HEK293T (cell line): ENCODE data around the gene GRIN2A.
"Not testable (repeated sequence)": the region's sequence is repeated elsewhere in the genome, so short reads cannot be mapped to it uniquely, and the experiment has no call there.

Source experiments
- CTCF ChIA-PET: fragments of 350-600 bp; formaldehyde crosslinking; extraction: SDS; loops from one replicate; lab custom pipeline; 2021; ENCODE audit warnings: antibody characterized with exemption, inconsistent platforms; lab: Yijun Ruan, JAX
- POLR2A ChIA-PET: fragments of 350-600 bp; formaldehyde crosslinking; extraction: SDS; loops from one replicate; lab custom pipeline; 2020; ENCODE audit warnings: antibody characterized with exemption, inconsistent platforms; lab: Yijun Ruan, JAX
- DNase-seq: peaks from one replicate; pipeline ENCODE4 v3.0.0; 2012; ENCODE audit warnings: mixed read lengths; ENCODE audit errors: extremely low spot score
- ARNT ChIP-seq: fragments of 450-650 bp; IDR thresholded peaks from 2 replicates; pipeline ENCODE4 v1.6.1; 2017; ENCODE audit warnings: mild to moderate bottlenecking
- BHLHE40 ChIP-seq: fragments of 450-650 bp; IDR thresholded peaks from 2 replicates; pipeline ENCODE4 v1.6.1; 2016; ENCODE audit warnings: mild to moderate bottlenecking, moderate library complexity, borderline replicate concordance
- CTBP1 ChIP-seq: fragments of 450-650 bp; IDR thresholded peaks from 2 replicates; pipeline ENCODE4 v1.6.1; 2016; ENCODE audit warnings: borderline replicate concordance
- ELF4 ChIP-seq: fragments of 450-650 bp; IDR thresholded peaks from 2 replicates; pipeline ENCODE4 v1.6.1; 2017; ENCODE audit warnings: antibody characterized with exemption
- FOXA1 ChIP-seq: fragments of 450-650 bp; IDR thresholded peaks from 2 replicates; pipeline ENCODE4 v1.6.1; 2016; ENCODE audit warnings: mild to moderate bottlenecking
- FOXK2 ChIP-seq: fragments of 450-650 bp; IDR thresholded peaks from 2 replicates; pipeline ENCODE4 v1.6.1; 2016; ENCODE audit warnings: mild to moderate bottlenecking
- FOXM1 ChIP-seq: fragments of 450-650 bp; IDR thresholded peaks from 2 replicates; pipeline ENCODE4 v1.6.1; 2017; ENCODE audit warnings: mild to moderate bottlenecking, borderline replicate concordance
- HDGF ChIP-seq: fragments of 450-650 bp; IDR thresholded peaks from 2 replicates; pipeline ENCODE4 v1.6.1; 2017; ENCODE audit warnings: antibody characterized with exemption, borderline replicate concordance
- L3MBTL2 ChIP-seq: fragments of 450-650 bp; conservative IDR thresholded peaks from 2 replicates; pipeline ENCODE4 v1.6.1; 2016; ENCODE audit warnings: mild to moderate bottlenecking
- LEF1 ChIP-seq: fragments of 450-650 bp; IDR thresholded peaks from 2 replicates; pipeline ENCODE4 v1.6.1; 2017; ENCODE audit warnings: mild to moderate bottlenecking, borderline replicate concordance
- NFRKB ChIP-seq: fragments of 450-650 bp; IDR thresholded peaks from 2 replicates; pipeline ENCODE4 v1.6.1; 2016; ENCODE audit warnings: mild to moderate bottlenecking, moderate library complexity
- SP1 ChIP-seq: fragments of 450-650 bp; IDR thresholded peaks from 2 replicates; pipeline ENCODE4 v1.6.1; 2017
- SUZ12 ChIP-seq: fragments of 450-650 bp; IDR thresholded peaks from 2 replicates; pipeline ENCODE4 v1.6.1; 2016; ENCODE audit warnings: mild to moderate bottlenecking
- TARDBP ChIP-seq: fragments of 450-650 bp; IDR thresholded peaks from 2 replicates; pipeline ENCODE4 v1.6.1; 2016
- ZNF384 ChIP-seq: fragments of 450-650 bp; IDR thresholded peaks from 2 replicates; pipeline ENCODE4 v1.6.1; 2016
- TF ChIP-seq, protein P1 (sequence below): fragments of 450-650 bp; IDR thresholded peaks from 2 replicates; pipeline ENCODE4 v1.6.1; 2016

The GRIN2A gene

DNA sequence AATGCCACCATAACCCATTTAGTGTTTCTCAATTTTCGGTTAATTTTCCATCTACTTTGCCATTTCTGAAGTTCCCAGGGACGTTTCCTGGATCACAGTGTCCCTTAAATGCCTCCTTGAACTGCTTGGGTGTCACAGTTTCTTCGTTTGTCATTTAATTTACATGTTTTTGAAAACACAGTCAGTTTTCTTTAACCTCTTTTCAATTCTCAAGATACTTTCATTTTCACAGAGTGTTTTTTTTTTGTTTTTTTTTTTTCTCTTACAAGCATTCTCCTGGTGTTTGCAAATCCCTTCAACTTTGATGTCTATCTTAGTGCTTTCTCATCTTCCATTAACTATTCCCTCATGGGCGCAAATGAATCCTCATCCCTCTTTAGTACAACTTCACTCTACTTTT, 283.7 kb downstream of the GRIN2A start:
- POLR2A ChIA-PET, result no interaction called here
- no peak for TF ChIP-seq FOXK2
- TF ChIP-seq SUZ12, result no peak
- TF ChIP-seq FOXA1, result no peak
- TF ChIP-seq CTBP1, result no peak
- no peak for TF ChIP-seq FOXM1
- TF ChIP-seq ZNF384, result no peak
- no peak for TF ChIP-seq SP1
- no peak for TF ChIP-seq HDGF
- TF ChIP-seq TARDBP, result no peak
- no peak for TF ChIP-seq L3MBTL2
- TF ChIP-seq, protein P1, sequence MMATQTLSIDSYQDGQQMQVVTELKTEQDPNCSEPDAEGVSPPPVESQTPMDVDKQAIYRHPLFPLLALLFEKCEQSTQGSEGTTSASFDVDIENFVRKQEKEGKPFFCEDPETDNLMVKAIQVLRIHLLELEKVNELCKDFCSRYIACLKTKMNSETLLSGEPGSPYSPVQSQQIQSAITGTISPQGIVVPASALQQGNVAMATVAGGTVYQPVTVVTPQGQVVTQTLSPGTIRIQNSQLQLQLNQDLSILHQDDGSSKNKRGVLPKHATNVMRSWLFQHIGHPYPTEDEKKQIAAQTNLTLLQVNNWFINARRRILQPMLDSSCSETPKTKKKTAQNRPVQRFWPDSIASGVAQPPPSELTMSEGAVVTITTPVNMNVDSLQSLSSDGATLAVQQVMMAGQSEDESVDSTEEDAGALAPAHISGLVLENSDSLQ, result no peak
- no peak for TF ChIP-seq NFRKB
- no peak for TF ChIP-seq BHLHE40
- no peak for TF ChIP-seq ELF4
- TF ChIP-seq ARNT, result no peak

GRCh38 chr16:9898124-9898523, 284.1 kb downstream of the GRIN2A start:
- DNase-seq, result no peak
- POLR2A ChIA-PET, result no interaction called here
- CTCF ChIA-PET, result no interaction called here
- no peak for TF ChIP-seq SP1
- TF ChIP-seq HDGF, result no peak
- TF ChIP-seq CTBP1, result no peak
- no peak for TF ChIP-seq ELF4
- TF ChIP-seq LEF1, result no peak
- no peak for TF ChIP-seq ZNF384
- no peak for TF ChIP-seq NFRKB
- TF ChIP-seq SUZ12, result no peak
- no peak for TF ChIP-seq ARNT
- no peak for TF ChIP-seq FOXM1
- TF ChIP-seq, protein P1, result no peak
- TF ChIP-seq BHLHE40, result no peak

More for the DNA sequence above, 283.7 kb downstream of the GRIN2A start:
- CTCF ChIA-PET, result no interaction called here
- no peak for DNase-seq

- POLR2A ChIA-PET, result no interaction called here
- CTCF ChIA-PET, result no interaction called here
- DNase-seq, result no peak
Observed at GRCh38 chr16:9895817-9896216, 286.4 kb downstream of the GRIN2A start.

GRCh38 chr16:9885876-9886275, 296.4 kb downstream of the GRIN2A start:
- no peak for DNase-seq
- no peak for TF ChIP-seq HDGF
- no peak for TF ChIP-seq L3MBTL2
- no peak for TF ChIP-seq SP1
- no peak for TF ChIP-seq ARNT
- TF ChIP-seq FOXK2, result no peak
- no peak for TF ChIP-seq TARDBP
- TF ChIP-seq ELF4, result no peak
- TF ChIP-seq LEF1, result no peak
- no peak for TF ChIP-seq FOXM1
- TF ChIP-seq, protein P1, result no peak
- no peak for TF ChIP-seq FOXA1
- TF ChIP-seq NFRKB, result no peak
- TF ChIP-seq BHLHE40, result no peak
- TF ChIP-seq ZNF384, result no peak
- no peak for TF ChIP-seq CTBP1
- no peak for TF ChIP-seq SUZ12
- POLR2A ChIA-PET, result no interaction called here
- CTCF ChIA-PET, result no interaction called here

More at GRCh38 chr16:9895817-9896216, 286.4 kb downstream of the GRIN2A start:
- no peak for TF ChIP-seq TARDBP
- no peak for TF ChIP-seq SUZ12
- TF ChIP-seq FOXM1, result no peak
- TF ChIP-seq ZNF384, result no peak
- no peak for TF ChIP-seq BHLHE40
- TF ChIP-seq FOXA1, result no peak
- TF ChIP-seq LEF1, result no peak
- no peak for TF ChIP-seq NFRKB
- no peak for TF ChIP-seq L3MBTL2
- TF ChIP-seq, protein P1, result no peak

DNA sequence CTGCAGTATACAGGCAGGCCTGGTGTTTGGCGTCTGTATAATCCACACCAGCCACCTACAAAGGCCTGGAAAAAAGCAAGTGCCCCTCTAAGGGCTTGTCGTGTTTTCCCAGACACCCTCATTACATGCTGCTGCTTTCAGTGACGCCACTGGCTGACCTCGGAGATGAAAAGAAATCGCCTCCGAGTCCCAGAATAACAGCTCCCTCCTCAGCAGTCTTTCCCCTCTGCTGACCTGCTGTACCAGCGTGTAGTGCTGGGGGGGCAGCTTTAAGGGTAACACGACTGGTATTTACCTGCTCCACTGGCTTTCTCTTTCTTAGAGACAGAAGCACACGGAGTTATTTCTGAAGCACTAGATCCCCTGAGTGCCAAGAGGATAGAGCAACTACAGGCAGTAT, 296.8 kb downstream of the GRIN2A start:
- ChIA-PET POLR2A (no interaction called here), CTCF (no interaction called here)
- TF ChIP-seq HDGF (no peak), ZNF384 (no peak), SUZ12 (no peak), ELF4 (no peak), LEF1 (no peak), FOXK2 (no peak), SP1 (no peak), FOXA1 (no peak), L3MBTL2 (no peak), NFRKB (no peak), BHLHE40 (no peak)

GRCh38 chr16:9875981-9876380, 306.2 kb downstream of the GRIN2A start:
- DNase-seq, CTCF ChIA-PET, POLR2A ChIA-PET: not testable (repeated sequence)

More for the DNA sequence above, 296.8 kb downstream of the GRIN2A start:
- no peak for DNase-seq
